ENCODE data around the gene IQSEC2. TPM values are rescaled to one million over a fixed set of nuclear protein-coding genes. Genes with fewer than 3 reads are reported as not detected.
A peak's percentile ranks its signal among the peaks of the same experiment; 100 is the strongest.

The IQSEC2 gene
- total RNA-seq, result 1 to 10 TPM; 1.5 TPM
- polyA plus RNA-seq, result under 1 TPM; 0.12 to 0.33 TPM

- no peaks in the 10 kb centered on the region for H3K27me3 ChIP-seq (ENCODE audit: insufficient read depth, low read length)
Measured at GRCh38 chrX:53281321-53281822, at the start of gene IQSEC2. TSS of gene IQSEC2 (minus strand) at chrX:53281584.

DNA sequence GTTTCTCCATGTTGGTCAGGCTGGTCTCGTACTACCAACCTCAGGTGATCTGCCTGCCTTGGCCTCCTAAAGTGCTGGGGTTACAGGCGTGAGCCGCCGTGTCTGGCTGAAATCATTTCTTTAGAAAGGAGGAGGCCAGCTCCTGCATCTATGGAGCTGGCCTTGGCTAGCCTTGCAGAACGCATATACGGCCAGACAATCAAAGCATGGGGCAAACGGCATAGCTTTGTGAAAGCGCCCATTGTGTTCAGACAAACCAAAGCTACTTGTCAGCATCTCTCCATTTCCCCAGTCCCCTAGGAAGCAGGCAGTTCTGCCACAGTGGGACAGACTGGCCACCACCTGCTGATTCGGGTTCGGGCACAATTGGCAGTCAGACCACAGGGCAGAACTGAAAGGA, 48.9 kb upstream of the IQSEC2 start:
- H3K9me3 Mint-ChIP-seq, result no peaks in the 10 kb centered on the region
- H3K4me3 Mint-ChIP-seq, result no peak overlapping the region
- CTCF ChIA-PET (ENCODE audit: partially characterized antibody), result interaction anchor here (0.9 to 2.4 kb wide), 2 partner anchors 12 to 18 kb away, joined by 4 to 9 read pairs; no protein-coding TSS in a partner anchor
- no peaks in the 10 kb centered on the region for H3K36me3 Mint-ChIP-seq
- peaks cover 0 to 1% (median 0%) of the 10 kb centered on the region in 4 donors for H3K4me1 Mint-ChIP-seq
- H3K27me3 Mint-ChIP-seq, result peaks cover 8 to 22% of the 10 kb centered on the region in 2 donors
- H3K27ac Mint-ChIP-seq, result no peak overlapping the region
- no peak for DNase-seq
- intact Hi-C loops (cut with micrococcal nuclease), result no loop called here
- POLR2A ChIA-PET (ENCODE audit: partially characterized antibody), result no interaction called here
- Histone ChIP-seq H3K9me3 (ENCODE audit: control insufficient read depth in 1 of 2, low read length in 2 of 2) (no peaks in the 10 kb centered on the region), H3K27ac (ENCODE audit: low read depth, low read length) (no peak overlapping the region), H3K27me3 (ENCODE audit: insufficient read depth, low read length) (no peaks in the 10 kb centered on the region), H3K4me3 (ENCODE audit: low read length in 2 of 2) (no peak overlapping the region), H3K36me3 (ENCODE audit: insufficient read depth, low read length) (no peaks in the 10 kb centered on the region), H3K4me1 (ENCODE audit: insufficient read depth, low read length) (no peaks in the 10 kb centered on the region)

More at GRCh38 chrX:53281321-53281822, at the start of gene IQSEC2:
- H3K27ac Mint-ChIP-seq, result peak within 1 kb of the TSS in 1 of 7 donors; percentile 48
- Histone ChIP-seq H3K4me3 (ENCODE audit: low read length in 2 of 2) (no peak within 1 kb of the TSS), H3K36me3 (ENCODE audit: insufficient read depth, low read length) (no peaks in the 10 kb centered on the region), H3K4me1 (ENCODE audit: insufficient read depth, low read length) (peaks cover 6% of the 10 kb centered on the region), H3K27ac (ENCODE audit: low read depth, low read length) (no peak within 1 kb of the TSS), H3K9me3 (ENCODE audit: control insufficient read depth in 1 of 2, low read length in 2 of 2) (no peaks in the 10 kb centered on the region)
- H3K36me3 Mint-ChIP-seq, result no peaks in the 10 kb centered on the region
- peaks cover 3 to 16% (median 11%) of the 10 kb centered on the region in 4 donors for H3K4me1 Mint-ChIP-seq
- H3K27me3 Mint-ChIP-seq, result no peaks in the 10 kb centered on the region
- CTCF ChIA-PET (ENCODE audit: partially characterized antibody), result interaction anchor here (1.9 kb wide), 1 partner anchor 31 kb away, joined by 8 read pairs; no protein-coding TSS in a partner anchor
- DNase-seq, result no peak
- POLR2A ChIA-PET (ENCODE audit: partially characterized antibody), result no interaction called here
- no peak within 1 kb of the TSS for H3K4me3 Mint-ChIP-seq
- intact Hi-C loops (cut with micrococcal nuclease), result loop anchor here (10.0 kb wide), 1 partner anchor 207 kb away; no protein-coding TSS in a partner anchor
- no peaks in the 10 kb centered on the region for H3K9me3 Mint-ChIP-seq

DNA sequence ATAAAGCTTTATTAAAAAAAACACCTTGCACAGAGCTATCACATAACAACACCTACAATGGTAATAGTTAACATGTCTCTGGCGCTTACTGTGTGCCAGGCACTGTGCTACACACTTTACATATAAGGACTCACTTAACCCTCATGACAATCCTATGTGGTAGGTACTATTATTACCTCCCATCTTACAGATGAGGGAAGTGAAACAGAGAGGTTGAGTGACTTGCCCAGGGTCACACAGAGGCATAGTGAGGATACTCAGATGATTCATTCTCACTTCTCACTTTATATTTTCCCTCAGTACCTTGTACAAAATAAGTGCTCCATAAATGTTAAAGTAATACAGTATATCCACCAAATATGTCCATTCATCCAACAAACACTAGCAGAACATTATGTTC, 43.4 kb upstream of the IQSEC2 start:
- CTCF ChIA-PET (ENCODE audit: partially characterized antibody), result no interaction called here
- Histone ChIP-seq H3K27ac (ENCODE audit: low read depth, low read length) (no peak overlapping the region), H3K36me3 (ENCODE audit: insufficient read depth, low read length) (no peaks in the 10 kb centered on the region), H3K27me3 (ENCODE audit: insufficient read depth, low read length) (peaks cover 6% of the 10 kb centered on the region), H3K4me1 (ENCODE audit: insufficient read depth, low read length) (peaks cover 6% of the 10 kb centered on the region), H3K4me3 (ENCODE audit: low read length in 2 of 2) (no peak overlapping the region), H3K9me3 (ENCODE audit: control insufficient read depth in 1 of 2, low read length in 2 of 2) (no peaks in the 10 kb centered on the region)
- DNase-seq, result no peak
- peaks cover 16 to 30% of the 10 kb centered on the region in 2 donors for H3K27me3 Mint-ChIP-seq
- no peak overlapping the region for H3K4me3 Mint-ChIP-seq
- H3K27ac Mint-ChIP-seq, result no peak overlapping the region
- peaks cover 8 to 15% (median 9%) of the 10 kb centered on the region in 4 donors for H3K4me1 Mint-ChIP-seq
- peaks cover 0 to 2% (median 0%) of the 10 kb centered on the region in 8 donors for H3K9me3 Mint-ChIP-seq
- intact Hi-C loops (cut with micrococcal nuclease), result no loop called here
- POLR2A ChIA-PET (ENCODE audit: partially characterized antibody), result no interaction called here
- H3K36me3 Mint-ChIP-seq, result no peaks in the 10 kb centered on the region

GRCh38 chrX:53324085-53324484, 42.7 kb upstream of the IQSEC2 start:
- ChIA-PET CTCF (ENCODE audit: partially characterized antibody) (no interaction called here), POLR2A (ENCODE audit: partially characterized antibody) (no interaction called here)
- H3K4me1 Mint-ChIP-seq, result peaks cover 10 to 18% (median 14%) of the 10 kb centered on the region in 4 donors

GRCh38 chrX:53323196-53323595, 41.8 kb upstream of the IQSEC2 start:
- ChIA-PET POLR2A (ENCODE audit: partially characterized antibody) (no interaction called here), CTCF (ENCODE audit: partially characterized antibody) (interaction anchor here (1.2 kb wide), 1 partner anchor 38 kb away, joined by 3 read pairs; no protein-coding TSS in a partner anchor)
- Histone ChIP-seq H3K9me3 (ENCODE audit: control insufficient read depth in 1 of 2, low read length in 2 of 2) (no peaks in the 10 kb centered on the region), H3K27me3 (ENCODE audit: insufficient read depth, low read length) (peaks cover 8% of the 10 kb centered on the region), H3K27ac (ENCODE audit: low read depth, low read length) (no peak overlapping the region), H3K4me3 (ENCODE audit: low read length in 2 of 2) (no peak overlapping the region), H3K36me3 (ENCODE audit: insufficient read depth, low read length) (no peaks in the 10 kb centered on the region), H3K4me1 (ENCODE audit: insufficient read depth, low read length) (peaks cover 11% of the 10 kb centered on the region)
- Mint-ChIP-seq H3K27me3 (peaks cover 22 to 37% of the 10 kb centered on the region in 2 donors), H3K4me3 (no peak overlapping the region), H3K27ac (no peak overlapping the region), H3K9me3 (peaks cover 0 to 2% (median 0%) of the 10 kb centered on the region in 8 donors), H3K4me1 (peaks cover 10 to 18% (median 14%) of the 10 kb centered on the region in 4 donors), H3K36me3 (no peaks in the 10 kb centered on the region)
- intact Hi-C loops (cut with micrococcal nuclease), result no loop called here
- no peak for DNase-seq

More at GRCh38 chrX:53324085-53324484, 42.7 kb upstream of the IQSEC2 start:
- no peak overlapping the region for H3K27ac ChIP-seq (ENCODE audit: low read depth, low read length)
- H3K9me3 ChIP-seq (ENCODE audit: control insufficient read depth in 1 of 2, low read length in 2 of 2), result no peaks in the 10 kb centered on the region
- intact Hi-C loops (cut with micrococcal nuclease), result no loop called here
- H3K36me3 ChIP-seq (ENCODE audit: insufficient read depth, low read length), result no peaks in the 10 kb centered on the region
- no peak overlapping the region for H3K27ac Mint-ChIP-seq
- H3K4me3 ChIP-seq (ENCODE audit: low read length in 2 of 2), result no peak overlapping the region
- H3K27me3 ChIP-seq (ENCODE audit: insufficient read depth, low read length), result peaks cover 6% of the 10 kb centered on the region
- no peak for DNase-seq
- peaks cover 22 to 36% of the 10 kb centered on the region in 2 donors for H3K27me3 Mint-ChIP-seq
- H3K36me3 Mint-ChIP-seq, result no peaks in the 10 kb centered on the region
- H3K9me3 Mint-ChIP-seq, result peaks cover 0 to 2% (median 0%) of the 10 kb centered on the region in 8 donors
- peaks cover 11% of the 10 kb centered on the region for H3K4me1 ChIP-seq (ENCODE audit: insufficient read depth, low read length)
- no peak overlapping the region for H3K4me3 Mint-ChIP-seq

DNA sequence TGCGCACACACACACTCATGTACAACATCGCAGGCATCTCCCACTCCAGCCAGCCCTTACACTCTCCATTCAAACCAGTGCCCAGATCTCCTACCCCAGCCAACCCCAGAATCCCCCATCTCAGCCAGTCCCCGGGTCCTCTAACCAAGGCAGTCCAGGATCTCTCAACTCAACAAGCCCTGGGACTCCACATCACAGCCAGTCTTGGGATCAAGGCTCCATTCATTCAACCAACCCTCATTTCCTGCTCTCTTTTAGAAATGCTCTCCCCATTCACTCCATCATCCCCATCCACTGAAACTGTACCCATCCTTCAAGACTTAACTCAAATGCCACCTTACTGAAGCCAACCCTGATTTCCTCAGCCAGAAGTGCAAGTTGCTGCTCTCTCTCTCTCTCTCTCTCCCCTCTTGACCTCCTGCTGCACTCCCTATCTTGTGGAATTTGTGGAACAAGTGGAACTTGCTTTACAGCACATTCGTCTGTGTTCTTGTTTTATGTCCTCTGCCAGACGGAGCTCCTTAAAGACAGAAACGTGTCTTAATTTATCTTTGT, 40.6 kb upstream of the IQSEC2 start:
- H3K36me3 Mint-ChIP-seq, result peaks cover 0 to 2% of the 10 kb centered on the region in 2 donors
- H3K9me3 ChIP-seq (ENCODE audit: control insufficient read depth in 1 of 2, low read length in 2 of 2), result no peaks in the 10 kb centered on the region
- H3K27ac Mint-ChIP-seq, result peak overlapping the region in 3 of 7 donors; percentile 0 to 70 (median 60)
- no peak overlapping the region for H3K4me3 ChIP-seq (ENCODE audit: low read length in 2 of 2)
- H3K27me3 ChIP-seq (ENCODE audit: insufficient read depth, low read length), result peaks cover 8% of the 10 kb centered on the region
- H3K4me1 Mint-ChIP-seq, result peaks cover 12 to 23% (median 16%) of the 10 kb centered on the region in 4 donors
- H3K27ac ChIP-seq (ENCODE audit: low read depth, low read length), result no peak overlapping the region
- CTCF ChIA-PET (ENCODE audit: partially characterized antibody), result interaction anchor here (1.2 kb wide), 1 partner anchor 36 kb away, joined by 3 read pairs; no protein-coding TSS in a partner anchor
- no peaks in the 10 kb centered on the region for H3K36me3 ChIP-seq (ENCODE audit: insufficient read depth, low read length)
- intact Hi-C loops (cut with micrococcal nuclease), result no loop called here
- no peak for DNase-seq
- H3K9me3 Mint-ChIP-seq, result peaks cover 0 to 2% (median 0%) of the 10 kb centered on the region in 8 donors
- peaks cover 25 to 33% of the 10 kb centered on the region in 2 donors for H3K27me3 Mint-ChIP-seq
- H3K4me3 Mint-ChIP-seq, result peak overlapping the region; percentile 46 to 88 (median 67)
- POLR2A ChIA-PET (ENCODE audit: partially characterized antibody), result no interaction called here
- peaks cover 16% of the 10 kb centered on the region for H3K4me1 ChIP-seq (ENCODE audit: insufficient read depth, low read length)

GRCh38 chrX:53321230-53321942, 40.0 kb upstream of the IQSEC2 start:
- peaks cover 8% of the 10 kb centered on the region for H3K27me3 ChIP-seq (ENCODE audit: insufficient read depth, low read length)
- DNase-seq, result peak in 2 of 5 donors; percentile 23 to 24
- H3K27me3 Mint-ChIP-seq, result peaks cover 25 to 33% of the 10 kb centered on the region in 2 donors

More at GRCh38 chrX:53321230-53321942, 40.0 kb upstream of the IQSEC2 start:
- H3K27ac ChIP-seq (ENCODE audit: low read depth, low read length), result no peak overlapping the region
- peaks cover 16% of the 10 kb centered on the region for H3K4me1 ChIP-seq (ENCODE audit: insufficient read depth, low read length)
- Mint-ChIP-seq H3K4me1 (peaks cover 12 to 23% (median 17%) of the 10 kb centered on the region in 4 donors), H3K4me3 (peak overlapping the region; percentile 46 to 88 (median 67)), H3K9me3 (peaks cover 0 to 2% (median 0%) of the 10 kb centered on the region in 8 donors), H3K27ac (peak overlapping the region in 2 of 7 donors; percentile 60 to 70), H3K36me3 (peaks cover 0 to 2% of the 10 kb centered on the region in 2 donors)
- intact Hi-C loops (cut with micrococcal nuclease), result no loop called here
- H3K4me3 ChIP-seq (ENCODE audit: low read length in 2 of 2), result peak overlapping the region in 1 of 2 donors; percentile 49
- ChIA-PET POLR2A (ENCODE audit: partially characterized antibody) (interaction anchor here (1.3 kb wide), 1 partner anchor 102 kb away, joined by 4 read pairs; the partner anchor contains the start of genes RIBC1 and SMC1A), CTCF (ENCODE audit: partially characterized antibody) (interaction anchor here (0.6 to 5.0 kb wide), 4 partner anchors 9 to 161 kb away, joined by 3 to 40 read pairs (median 4); no protein-coding TSS in a partner anchor)
- H3K9me3 ChIP-seq (ENCODE audit: control insufficient read depth in 1 of 2, low read length in 2 of 2), result no peaks in the 10 kb centered on the region
- no peaks in the 10 kb centered on the region for H3K36me3 ChIP-seq (ENCODE audit: insufficient read depth, low read length)

All from CD4-positive, alpha-beta memory T cell (primary cell).